Body of pancreas (tissue), 4 donors: ENCODE results near the gene ASCC3.

ENCODE experiments used
- POLR2A ChIP-seq, 3 donors: fragments of 450-650 bp; IDR thresholded peaks; one replicate each; pipeline ENCODE4 v1.6.1; 2016; ENCODE audit warnings: antibody characterized with exemption in 3 of 3, mild to moderate bottlenecking in 2 of 3
- TF ChIP-seq, protein P1 (sequence below), 7 experiments: fragments of 450-650 bp in 4 of 7; fragments of 200-600 bp in 3 of 7; sonication (generic) in 3 of 7; IDR thresholded peaks; one replicate each; pipeline ENCODE4 v1.5.1; 2016 to 2019; ENCODE audit warnings: antibody characterized with exemption in 7 of 7

DNA sequence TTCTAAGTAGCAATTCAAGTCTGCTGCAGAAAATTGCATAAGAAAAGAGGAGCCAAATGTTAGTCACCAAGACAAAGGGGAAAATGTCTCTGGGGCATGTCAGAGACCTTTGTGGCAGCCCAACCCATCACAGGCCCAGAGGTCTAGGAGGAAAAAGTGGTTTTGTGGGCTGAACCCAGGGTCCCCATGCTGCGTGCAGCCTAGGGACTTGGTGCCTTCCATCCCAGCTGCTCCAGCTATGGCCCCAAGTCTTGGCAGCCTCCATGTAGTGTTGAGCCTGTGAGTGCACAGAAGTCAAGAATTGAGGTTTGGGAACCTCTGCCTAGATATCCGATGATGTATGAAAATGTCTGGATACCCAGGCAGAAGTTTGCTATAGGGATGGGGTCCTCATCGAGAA, 181.1 kb downstream of the ASCC3 start:
- TF ChIP-seq, protein P1, sequence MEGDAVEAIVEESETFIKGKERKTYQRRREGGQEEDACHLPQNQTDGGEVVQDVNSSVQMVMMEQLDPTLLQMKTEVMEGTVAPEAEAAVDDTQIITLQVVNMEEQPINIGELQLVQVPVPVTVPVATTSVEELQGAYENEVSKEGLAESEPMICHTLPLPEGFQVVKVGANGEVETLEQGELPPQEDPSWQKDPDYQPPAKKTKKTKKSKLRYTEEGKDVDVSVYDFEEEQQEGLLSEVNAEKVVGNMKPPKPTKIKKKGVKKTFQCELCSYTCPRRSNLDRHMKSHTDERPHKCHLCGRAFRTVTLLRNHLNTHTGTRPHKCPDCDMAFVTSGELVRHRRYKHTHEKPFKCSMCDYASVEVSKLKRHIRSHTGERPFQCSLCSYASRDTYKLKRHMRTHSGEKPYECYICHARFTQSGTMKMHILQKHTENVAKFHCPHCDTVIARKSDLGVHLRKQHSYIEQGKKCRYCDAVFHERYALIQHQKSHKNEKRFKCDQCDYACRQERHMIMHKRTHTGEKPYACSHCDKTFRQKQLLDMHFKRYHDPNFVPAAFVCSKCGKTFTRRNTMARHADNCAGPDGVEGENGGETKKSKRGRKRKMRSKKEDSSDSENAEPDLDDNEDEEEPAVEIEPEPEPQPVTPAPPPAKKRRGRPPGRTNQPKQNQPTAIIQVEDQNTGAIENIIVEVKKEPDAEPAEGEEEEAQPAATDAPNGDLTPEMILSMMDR (IDR thresholded peaks at IDR 0.05): no peak
- no peak for TF ChIP-seq POLR2A (IDR thresholded peaks at IDR 0.05)
